OCI-LY1 (cell line): Measurements from ENCODE around the gene ZDHHC11.

Experiments used
- H2AFZ ChIP-seq: fragments of 200-600 bp; sonication (generic), shearing (Covaris generic); 2 replicates; pipeline ENCODE4 v1.6.0; 2014; ENCODE audit warnings: antibody characterized with exemption, mild to moderate bottlenecking, low read length
- H3F3A ChIP-seq: fragments of 200-600 bp; sonication (generic), shearing (Covaris generic); 2 replicates; pipeline ENCODE4 v1.6.0; 2014; ENCODE audit warnings: mild to moderate bottlenecking, antibody characterized with exemption, low read length, moderate library complexity; ENCODE audit not compliant: insufficient read depth
- H3K27ac ChIP-seq: fragments of 200-600 bp; sonication (generic); 2 replicates; pipeline ENCODE4 v1.5.1; 2014; ENCODE audit warnings: low read length, mixed run types, mild to moderate bottlenecking, low read depth; ENCODE audit not compliant: poor library complexity, severe bottlenecking
- H3K27me3 ChIP-seq: fragments of 200-600 bp; sonication (generic); 2 replicates; pipeline ENCODE4 v1.6.0; 2014; ENCODE audit warnings: antibody characterized with exemption, mild to moderate bottlenecking, low read length, moderate library complexity; ENCODE audit not compliant: insufficient read depth
- H3K36me3 ChIP-seq: fragments of 200-600 bp; sonication (generic); 2 replicates; pipeline ENCODE4 v1.6.1; 2014; ENCODE audit warnings: mild to moderate bottlenecking, antibody characterized with exemption, low read length, moderate library complexity, mixed read lengths; ENCODE audit not compliant: insufficient read depth
- H3K4me1 ChIP-seq: fragments of 200-600 bp; sonication (generic); 2 replicates; pipeline ENCODE4 v1.5.1; 2014; ENCODE audit warnings: mild to moderate bottlenecking, low read length, moderate library complexity; ENCODE audit not compliant: insufficient read depth, severe bottlenecking
- H3K4me2 ChIP-seq: fragments of 200-600 bp; sonication (generic), shearing (Covaris generic); 2 replicates; pipeline ENCODE4 v1.6.1; 2014; ENCODE audit warnings: low read length
- H3K4me3 ChIP-seq: fragments of 200-600 bp; sonication (generic); 2 replicates; pipeline ENCODE4 v1.5.1; 2014; ENCODE audit warnings: low read length, low read depth, mild to moderate bottlenecking, mixed read lengths; ENCODE audit not compliant: poor library complexity, severe bottlenecking
- H3K79me2 ChIP-seq: fragments of 200-600 bp; shearing (Covaris generic); 2 replicates; pipeline ENCODE4 v1.6.1; 2016; ENCODE audit warnings: mixed run types, low read length, mixed read lengths; ENCODE audit not compliant: insufficient read depth
- H3K9ac ChIP-seq: fragments of 200-600 bp; sonication (generic), shearing (Covaris generic); 2 replicates; pipeline ENCODE4 v1.6.1; 2014; ENCODE audit warnings: mild to moderate bottlenecking, low read length, mixed read lengths
- H3K9me2 ChIP-seq: fragments of 200-600 bp; sonication (generic), shearing (Covaris generic); 2 replicates; pipeline ENCODE4 v1.6.1; 2014; ENCODE audit warnings: low read depth, mild to moderate bottlenecking, low read length, mixed read lengths
- H3K9me3 ChIP-seq: fragments of 200-600 bp; shearing (Covaris generic); 2 replicates; pipeline ENCODE4 v1.6.1; 2014; ENCODE audit warnings: low read length, mixed read lengths
- H4K20me1 ChIP-seq: fragments of 200-600 bp; sonication (generic), shearing (Covaris generic); 2 replicates; pipeline ENCODE4 v1.6.0; 2016; ENCODE audit warnings: mild to moderate bottlenecking, low read length; ENCODE audit not compliant: insufficient read depth
- CTCF ChIP-seq: fragments of 200-600 bp; sonication (generic), shearing (Covaris generic); IDR thresholded peaks from 2 replicates; pipeline ENCODE4 v1.5.1; 2017; ENCODE audit warnings: mild to moderate bottlenecking, antibody characterized with exemption, low read length, moderate library complexity, mixed read lengths
- EZH2 ChIP-seq: fragments of 200-600 bp; sonication (generic), shearing (Covaris generic); IDR thresholded peaks from 2 replicates; pipeline ENCODE4 v1.8.0; 2017; ENCODE audit warnings: borderline replicate concordance, mixed run types, mild to moderate bottlenecking, antibody characterized with exemption, low read length, moderate library complexity, mixed read lengths

ZDHHC11 gene

DNA sequence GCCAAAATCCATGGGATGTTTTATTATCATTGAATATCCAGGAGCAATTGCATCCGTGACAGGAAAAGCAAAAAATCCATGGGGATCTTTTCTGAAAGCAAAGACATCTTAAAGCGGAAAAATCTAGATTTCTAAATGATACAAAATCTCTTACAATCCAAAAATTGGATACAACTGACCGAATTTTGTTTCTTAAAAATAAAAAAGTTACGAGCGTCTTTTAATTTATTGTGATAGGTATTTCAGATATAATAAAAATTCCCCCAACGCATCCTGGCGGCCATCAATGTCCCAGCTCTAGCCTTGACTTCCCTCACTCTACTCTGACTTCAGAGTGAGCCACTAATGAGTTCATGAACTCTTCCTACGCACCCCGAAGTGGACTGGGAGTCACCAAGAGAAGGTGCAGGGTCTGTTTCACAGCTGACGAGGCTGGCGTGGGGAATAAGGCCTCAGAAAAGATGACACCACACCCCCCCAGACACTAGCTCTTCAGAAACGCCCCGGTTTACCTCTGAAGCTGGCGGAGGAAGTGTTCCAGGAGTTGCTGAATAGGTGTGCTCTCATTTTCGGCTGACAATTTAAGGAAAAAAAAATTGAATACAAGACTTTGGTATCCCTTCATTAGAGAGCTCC is 38.4 kb upstream of the ZDHHC11 start:
- H3K9ac ChIP-seq = no peak overlapping the region
- H3K27ac ChIP-seq = no peak overlapping the region
- no peaks in the 10 kb centered on the region for H4K20me1 ChIP-seq
- no peaks in the 10 kb centered on the region for H3K79me2 ChIP-seq
- no peaks in the 10 kb centered on the region for H3F3A ChIP-seq
- H3K27me3 ChIP-seq = no peaks in the 10 kb centered on the region
- H3K4me3 ChIP-seq = no peak overlapping the region
- H3K9me2 ChIP-seq = no peaks in the 10 kb centered on the region
- TF ChIP-seq CTCF (no peak), EZH2 (no peak)
- no peaks in the 10 kb centered on the region for H3K9me3 ChIP-seq
- H3K4me2 ChIP-seq = no peak overlapping the region
- peaks cover 74% of the 10 kb centered on the region for H3K36me3 ChIP-seq
- no peak overlapping the region for H2AFZ ChIP-seq
- H3K4me1 ChIP-seq = peaks cover 21% of the 10 kb centered on the region

GRCh38 chr5:888638-889035 is 37.9 kb upstream of the ZDHHC11 start:
- no peaks in the 10 kb centered on the region for H3K9me3 ChIP-seq
- H3K9ac ChIP-seq = no peak overlapping the region
- H3K27ac ChIP-seq = no peak overlapping the region
- no peaks in the 10 kb centered on the region for H3F3A ChIP-seq
- no peaks in the 10 kb centered on the region for H4K20me1 ChIP-seq
- peaks cover 15% of the 10 kb centered on the region for H3K4me1 ChIP-seq
- no peak overlapping the region for H3K4me3 ChIP-seq
- no peak overlapping the region for H2AFZ ChIP-seq
- H3K9me2 ChIP-seq = no peaks in the 10 kb centered on the region
- TF ChIP-seq EZH2 = no peak
- TF ChIP-seq CTCF = no peak
- no peak overlapping the region for H3K4me2 ChIP-seq
- H3K27me3 ChIP-seq = no peaks in the 10 kb centered on the region
- H3K36me3 ChIP-seq = peaks cover 76% of the 10 kb centered on the region
- H3K79me2 ChIP-seq = no peaks in the 10 kb centered on the region

DNA sequence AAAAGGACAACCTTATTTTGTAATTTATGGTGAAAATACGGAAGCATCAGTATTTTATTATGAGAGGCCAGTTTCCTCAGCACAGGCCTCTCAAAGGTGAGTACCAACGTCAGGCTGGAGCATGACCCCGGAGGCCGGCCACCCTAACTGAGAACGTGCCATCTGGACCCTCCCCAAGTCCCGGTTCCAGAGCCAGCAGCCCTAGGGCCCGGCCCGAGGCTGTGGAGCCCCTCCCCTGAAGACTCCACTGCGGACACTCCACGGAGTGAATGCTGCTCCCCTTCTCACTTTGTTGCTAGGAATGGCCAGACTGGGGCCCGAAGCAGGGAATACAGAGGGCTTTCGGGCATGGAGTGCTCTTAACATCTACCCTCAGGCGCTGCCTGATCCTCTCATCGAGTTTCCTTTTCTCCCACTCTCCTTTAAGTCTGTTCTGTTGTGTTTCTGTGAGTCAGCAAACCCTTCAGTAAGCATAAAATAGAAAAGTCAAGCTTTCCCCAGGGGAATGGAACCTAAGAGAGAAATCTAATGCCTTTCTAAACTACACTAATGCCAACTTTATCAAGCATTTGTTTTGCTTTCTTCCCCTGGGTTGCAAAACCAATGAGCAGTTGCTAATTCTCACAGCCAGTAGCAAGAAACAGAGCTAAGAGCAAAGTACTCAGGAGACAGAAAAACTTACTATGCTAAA is 37.3 kb upstream of the ZDHHC11 start:
- Histone ChIP-seq H3K9me2 (no peaks in the 10 kb centered on the region), H3K4me2 (no peak overlapping the region), H3F3A (no peaks in the 10 kb centered on the region), H3K27me3 (no peaks in the 10 kb centered on the region), H4K20me1 (no peaks in the 10 kb centered on the region), H3K27ac (no peak overlapping the region), H3K79me2 (no peaks in the 10 kb centered on the region), H3K4me3 (no peak overlapping the region), H3K9ac (no peak overlapping the region), H3K4me1 (peaks cover 10% of the 10 kb centered on the region), H2AFZ (no peak overlapping the region), H3K36me3 (peaks cover 82% of the 10 kb centered on the region), H3K9me3 (no peaks in the 10 kb centered on the region)
- TF ChIP-seq EZH2 (no peak), CTCF (no peak)
